PC-3 (cell line): Measurements from ENCODE around the gene STPG3. TPM values are rescaled to one million over a fixed set of nuclear protein-coding genes. Genes with fewer than 3 reads are reported as not detected.

ENCODE experiments used
- ATAC-seq: fragments of 200-7000 bp; cut with Tn5 transposase; 2 replicates; pipeline ENCODE4 v1.9.1; 2020; ENCODE audit warnings: mild to moderate bottlenecking, moderate library complexity
- BruUV-seq: library from RNA; stranded (reverse); fragments of 400-500 nt; replicated peaks from 2 replicates; lab custom pipeline; 2021; lab: Mats Ljungman, UMichigan
- CTCF ChIA-PET: fragments of 300-600 bp; sonication (Branson Sonifier 250); formaldehyde crosslinking; loops from one replicate; lab custom pipeline; 2022; ENCODE audit warnings: antibody characterized with exemption; lab: Charles Lee
- POLR2A ChIA-PET: fragments of 300-600 bp; sonication (Branson Sonifier 250); formaldehyde crosslinking; loops from one replicate; lab custom pipeline; 2022; ENCODE audit warnings: antibody characterized with exemption; ENCODE audit not compliant: unreplicated experiment; lab: Charles Lee
- DNase-seq: peaks from one replicate; pipeline ENCODE4 v3.0.0-alpha.2; 2015
- H2AFZ ChIP-seq: fragments of 300-600 bp; sonication (generic); 2 replicates; pipeline ENCODE4 v1.6.0; 2016; ENCODE audit warnings: antibody characterized with exemption, low read length
- H3F3A ChIP-seq: fragments of 300-600 bp; sonication (generic); one replicate; pipeline ENCODE4 v1.6.0; 2017; ENCODE audit warnings: antibody characterized with exemption, low read length, control low read depth, mild to moderate bottlenecking; ENCODE audit not compliant: unreplicated experiment
- H3K27ac ChIP-seq: fragments of 300-600 bp; sonication (generic); 2 replicates; pipeline ENCODE4 v1.5.1; 2016; ENCODE audit warnings: mild to moderate bottlenecking, low read length
- H3K27me3 ChIP-seq: fragments of 300-600 bp; sonication (generic); 2 replicates; pipeline ENCODE4 v1.6.1; 2016; ENCODE audit warnings: low read length, mixed read lengths
- H3K36me3 ChIP-seq: fragments of 300-600 bp; sonication (generic); 2 replicates; pipeline ENCODE4 v1.6.1; 2016; ENCODE audit warnings: low read depth, mixed run types, low read length, mixed read lengths
- H3K4me1 ChIP-seq: fragments of 300-600 bp; sonication (generic); 2 replicates; pipeline ENCODE4 v1.5.1; 2016; ENCODE audit warnings: low read length; ENCODE audit not compliant: insufficient read depth
- H3K4me2 ChIP-seq: fragments of 300-600 bp; sonication (generic); 2 replicates; pipeline ENCODE4 v1.6.0; 2016; ENCODE audit warnings: low read length
- H3K4me3 ChIP-seq: fragments of 300-600 bp; sonication (generic); 2 replicates; pipeline ENCODE4 v1.5.1; 2016; ENCODE audit warnings: mild to moderate bottlenecking, low read length, mixed read lengths
- H3K79me2 ChIP-seq: fragments of 300-600 bp; sonication (generic); 2 replicates; pipeline ENCODE4 v1.6.1; 2017; ENCODE audit warnings: low read length, mixed read lengths
- H3K9ac ChIP-seq: fragments of 300-600 bp; sonication (generic); 2 replicates; pipeline ENCODE4 v1.6.0; 2016; ENCODE audit warnings: mild to moderate bottlenecking, low read length
- H3K9me2 ChIP-seq: fragments of 300-600 bp; sonication (generic); replicated peaks from 2 replicates; pipeline ENCODE4 v1.6.1; 2016; ENCODE audit warnings: mixed run types, low read length, mixed read lengths
- H3K9me3 ChIP-seq: fragments of 300-600 bp; sonication (generic); 2 replicates; pipeline ENCODE4 v1.6.1; 2016; ENCODE audit warnings: low read length, mixed read lengths
- H4K20me1 ChIP-seq: fragments of 300-600 bp; sonication (generic); 2 replicates; pipeline ENCODE4 v1.6.1; 2016; ENCODE audit warnings: low read length, mixed read lengths
- EZH2 ChIP-seq: fragments of 300-600 bp; sonication (generic); IDR thresholded peaks from one replicate; pipeline ENCODE4 v1.6.1; 2017; ENCODE audit warnings: antibody characterized with exemption, mild to moderate bottlenecking, low read length; ENCODE audit not compliant: unreplicated experiment
- EZH2phosphoT487 ChIP-seq: fragments of 300-600 bp; sonication (generic); IDR thresholded peaks from 2 replicates; pipeline ENCODE4 v1.6.1; 2018; ENCODE audit warnings: mild to moderate bottlenecking, antibody characterized with exemption, low read length, borderline replicate concordance
- intact Hi-C: fragments of 100-400 bp; cut with micrococcal nuclease; formaldehyde crosslinking; loops from 2 replicates; pipeline ENCODE4 v1.9.0; 2023
- total RNA-seq: library from RNA; depleted of rRNA; stranded (reverse); fragments of >200 nt; gene quantifications from 2 replicates; pipeline ENCODE4 v1.2.3, GENCODE V29; 2014
- TF ChIP-seq, protein P1 (sequence below): fragments of 300-600 bp; sonication (generic); conservative IDR thresholded peaks from 2 replicates; pipeline ENCODE4 v1.5.1; 2017; ENCODE audit warnings: antibody characterized with exemption, low read depth, mild to moderate bottlenecking, low read length

STPG3 gene
- total RNA-seq, 1 experiment from 2014 or later: not detected

DNA sequence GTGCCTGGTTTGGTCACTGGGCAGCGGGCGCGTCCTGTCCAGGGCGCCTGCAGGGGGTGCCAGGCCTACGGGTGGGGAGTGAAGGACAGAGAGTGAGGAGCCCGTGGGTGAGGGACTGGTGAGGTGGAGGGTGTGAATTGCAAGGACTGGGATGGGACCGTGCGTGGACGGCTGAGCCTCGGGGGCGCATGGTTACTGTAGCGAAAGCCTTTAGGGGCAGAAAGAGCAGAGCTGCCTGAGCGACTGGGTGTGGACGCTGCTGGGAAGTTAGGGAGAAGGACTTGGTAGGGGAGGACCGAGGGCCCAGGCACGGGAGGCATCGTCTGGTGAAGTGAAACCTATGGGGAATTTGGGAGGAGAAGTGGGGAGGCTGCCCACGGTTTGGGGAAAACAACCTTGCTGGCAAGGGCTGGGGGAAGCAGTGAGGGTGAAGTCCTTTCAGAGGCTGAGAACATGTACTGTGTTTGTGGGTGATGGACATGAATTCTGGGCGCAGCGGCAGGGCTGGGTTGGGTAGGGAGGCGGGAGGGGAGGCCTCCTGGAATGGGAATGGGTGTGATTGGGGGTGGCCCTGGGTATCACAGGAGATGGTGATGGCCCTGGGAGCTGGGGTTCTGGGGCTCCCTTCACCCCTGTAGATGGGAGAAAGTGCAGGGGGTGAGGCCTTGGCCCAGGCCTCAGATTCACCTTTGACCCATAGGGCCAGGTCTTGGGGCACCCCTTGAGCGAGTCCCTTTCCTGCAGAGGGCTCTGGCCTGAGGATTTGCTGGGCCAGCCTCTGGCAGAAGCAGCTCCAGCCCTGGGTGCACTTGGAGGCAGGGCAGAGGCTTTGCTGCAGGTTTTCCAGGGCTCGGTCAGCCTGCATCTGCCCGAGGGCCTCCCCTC, 24.7 kb downstream of the STPG3 start:
- Histone ChIP-seq H3F3A (no peaks in the 10 kb centered on the region), H3K4me2 (no peak overlapping the region), H3K4me1 (peaks cover 17% of the 10 kb centered on the region), H3K79me2 (peaks cover 19% of the 10 kb centered on the region), H3K27me3 (no peaks in the 10 kb centered on the region), H4K20me1 (no peaks in the 10 kb centered on the region), H2AFZ (no peak overlapping the region), H3K27ac (no peak overlapping the region), H3K36me3 (no peaks in the 10 kb centered on the region), H3K4me3 (no peak overlapping the region), H3K9me3 (no peaks in the 10 kb centered on the region), H3K9ac (no peak overlapping the region), H3K9me2 (no peaks in the 10 kb centered on the region)
- intact Hi-C loops: no loop called here
- ATAC-seq (no peak), DNase-seq (no peak)
- TF ChIP-seq EZH2phosphoT487 (no peak), EZH2 (no peak)
- TF ChIP-seq, protein P1, sequence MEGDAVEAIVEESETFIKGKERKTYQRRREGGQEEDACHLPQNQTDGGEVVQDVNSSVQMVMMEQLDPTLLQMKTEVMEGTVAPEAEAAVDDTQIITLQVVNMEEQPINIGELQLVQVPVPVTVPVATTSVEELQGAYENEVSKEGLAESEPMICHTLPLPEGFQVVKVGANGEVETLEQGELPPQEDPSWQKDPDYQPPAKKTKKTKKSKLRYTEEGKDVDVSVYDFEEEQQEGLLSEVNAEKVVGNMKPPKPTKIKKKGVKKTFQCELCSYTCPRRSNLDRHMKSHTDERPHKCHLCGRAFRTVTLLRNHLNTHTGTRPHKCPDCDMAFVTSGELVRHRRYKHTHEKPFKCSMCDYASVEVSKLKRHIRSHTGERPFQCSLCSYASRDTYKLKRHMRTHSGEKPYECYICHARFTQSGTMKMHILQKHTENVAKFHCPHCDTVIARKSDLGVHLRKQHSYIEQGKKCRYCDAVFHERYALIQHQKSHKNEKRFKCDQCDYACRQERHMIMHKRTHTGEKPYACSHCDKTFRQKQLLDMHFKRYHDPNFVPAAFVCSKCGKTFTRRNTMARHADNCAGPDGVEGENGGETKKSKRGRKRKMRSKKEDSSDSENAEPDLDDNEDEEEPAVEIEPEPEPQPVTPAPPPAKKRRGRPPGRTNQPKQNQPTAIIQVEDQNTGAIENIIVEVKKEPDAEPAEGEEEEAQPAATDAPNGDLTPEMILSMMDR: no peak
- no TSS peak for BruUV-seq
- ChIA-PET POLR2A (no interaction called here), CTCF (no interaction called here)

DNA sequence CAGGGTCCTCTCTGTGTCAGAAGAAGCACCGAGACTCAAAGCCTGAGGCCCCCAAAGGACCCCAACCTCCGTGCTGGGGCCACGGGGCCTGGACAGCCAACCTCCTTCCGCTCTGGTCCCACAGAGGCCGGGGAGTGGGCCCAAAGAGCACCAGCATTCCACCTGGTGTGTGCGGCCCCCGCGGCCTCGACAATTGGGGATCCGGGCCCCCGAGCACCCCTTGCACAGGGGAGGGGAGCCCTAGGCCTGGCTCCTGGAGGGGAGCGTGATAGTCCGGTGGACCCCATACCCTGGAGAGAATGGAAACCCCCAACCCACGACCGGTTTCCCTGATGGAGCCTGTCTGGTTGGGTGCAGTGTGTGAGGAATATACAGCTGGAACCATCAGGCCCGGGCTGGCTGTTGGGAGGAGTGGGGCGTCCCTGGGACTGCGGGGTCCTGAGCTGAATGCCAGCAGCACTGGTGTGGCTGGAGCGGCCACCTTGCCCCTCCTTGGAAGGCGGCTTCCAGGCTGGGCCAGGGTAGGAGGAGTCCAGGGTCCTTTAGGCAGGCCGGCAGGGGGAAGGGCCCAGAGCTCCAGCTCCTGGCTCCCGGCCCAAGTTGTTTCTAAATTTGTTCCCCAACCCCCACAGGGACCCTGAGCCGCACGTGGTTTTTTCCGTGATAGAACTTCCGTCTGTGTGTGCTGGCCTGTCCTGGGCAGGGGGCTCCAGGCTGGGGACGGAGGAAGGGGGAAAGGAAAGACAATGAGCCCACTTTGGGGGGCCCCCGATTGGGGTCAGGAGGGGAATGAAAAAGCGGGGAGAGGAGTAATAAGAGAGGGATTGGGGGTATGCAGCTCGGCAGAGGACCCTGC, 25.6 kb downstream of the STPG3 start:
- Histone ChIP-seq H3K9me2 (no peaks in the 10 kb centered on the region), H3K4me2 (peak overlapping the region; percentile 87), H3K4me1 (peaks cover 17% of the 10 kb centered on the region), H3K79me2 (peaks cover 19% of the 10 kb centered on the region), H3F3A (no peaks in the 10 kb centered on the region), H3K9me3 (no peaks in the 10 kb centered on the region), H3K27me3 (no peaks in the 10 kb centered on the region), H3K9ac (peak overlapping the region; percentile 79), H3K4me3 (peak overlapping the region; percentile 67), H3K27ac (peak overlapping the region; percentile 79), H4K20me1 (no peaks in the 10 kb centered on the region), H2AFZ (no peak overlapping the region), H3K36me3 (no peaks in the 10 kb centered on the region)
- DNase-seq (peak; percentile 41), ATAC-seq (peak; percentile 37)
- ChIA-PET CTCF (interaction anchor here (0.6 to 1.0 kb wide), 2 partner anchors 10 to 53 kb away, joined by 4 to 11 read pairs; no protein-coding TSS in a partner anchor), POLR2A (interaction anchor here (0.6 to 1.0 kb wide), 3 partner anchors 10 to 36 kb away, joined by 3 to 4 read pairs (median 4); no protein-coding TSS in a partner anchor)
- no peak for TF ChIP-seq EZH2phosphoT487
- no peak for TF ChIP-seq EZH2
- TF ChIP-seq, protein P1: no peak
- intact Hi-C loops: no loop called here
- BruUV-seq: TSS peak; percentile 89
